Kidney (tissue), 14 donors: ENCODE data around the gene RPS3. TPM values are rescaled to one million over a fixed set of nuclear protein-coding genes. Genes with fewer than 3 reads are reported as not detected.
A peak's percentile ranks its signal among the peaks of the same experiment; 100 is the strongest.

Source experiments
- DNase-seq, 5 donors: peaks; one replicate each; pipeline ENCODE4 v3.0.0-alpha.2; 2013 to 2020
- FAIRE-seq: peaks from 2 replicates; lab custom pipeline; 2012; peaks lifted over from hg19 to GRCh38; lab: Jason Lieb, UNC
- H3K27ac ChIP-seq, 2 donors: one replicate each; pipeline ENCODE4 v1.7.0; 2013; ENCODE audit warnings: low read depth in 2 of 2, low read length in 2 of 2, inconsistent platforms in 1 of 2
- H3K27me3 ChIP-seq: one replicate; pipeline ENCODE4 v1.7.1; 2013; ENCODE audit warnings: low read length, inconsistent platforms; ENCODE audit not compliant: control insufficient read depth, insufficient read depth
- H3K36me3 ChIP-seq, 3 donors: one replicate each; pipeline versions ENCODE4 v1.7.0 to v1.7.1; 2013; ENCODE audit warnings: low read length in 3 of 3, control low read depth in 1 of 3, inconsistent platforms in 1 of 3; ENCODE audit not compliant: insufficient read depth in 3 of 3, control insufficient read depth in 2 of 3
- H3K4me1 ChIP-seq, 3 donors: one replicate each; pipeline versions ENCODE4 v1.7.0 to v1.7.1; 2013; ENCODE audit warnings: low read length in 3 of 3, inconsistent platforms in 1 of 3, low read depth in 1 of 3; ENCODE audit not compliant: control insufficient read depth in 2 of 3, insufficient read depth in 2 of 3
- H3K4me3 ChIP-seq, 3 donors: one replicate each; pipeline versions ENCODE4 v1.7.0 to v1.8.1; 2013; ENCODE audit warnings: low read length in 3 of 3, control low read depth in 1 of 3, inconsistent platforms in 1 of 3
- H3K9ac ChIP-seq, 3 donors: one replicate each; pipeline versions ENCODE4 v1.7.0 to v1.7.1; 2013; ENCODE audit warnings: low read length in 3 of 3, control low read depth in 1 of 3, inconsistent platforms in 1 of 3
- H3K9me3 ChIP-seq, 3 donors: one replicate each; pipeline versions ENCODE4 v1.7.0 to v1.7.1; 2013; ENCODE audit warnings: low read length in 3 of 3, control low read depth in 1 of 3, inconsistent platforms in 1 of 3; ENCODE audit not compliant: control insufficient read depth in 2 of 3, insufficient read depth in 1 of 3
- CTCF ChIP-seq: IDR thresholded peaks from 3 replicates; pipeline ENCODE4 v1.5.1; 2012; ENCODE audit warnings: mild to moderate bottlenecking, moderate library complexity, borderline replicate concordance; ENCODE audit not compliant: insufficient read depth; ENCODE audit errors: extremely low read depth
- intact Hi-C: fragments of 100-400 bp; cut with DNase I; formaldehyde crosslinking; loops from one replicate; pipeline ENCODE4 v1.11.1; 2022
- polyA plus RNA-seq: library from polyadenylated mRNA; stranded (reverse); fragments of 350-450 nt; fragmentation: Illumina TruSeq; extraction: RNeasy Lipid Tissue Mini Kit (QIAGEN cat#74804); gene quantifications from one replicate; pipeline ENCODE4 v1.2.3, GENCODE V29; 2014; ENCODE audit warnings: low read depth, low replicate concordance; ENCODE audit not compliant: insufficient read depth
- total RNA-seq: library from RNA; stranded (reverse); fragmentation: NEBNext Ultra II Directional; extraction: Animal tissue kit (Norgen Biotek cat#: 25700); gene quantifications from one replicate; pipeline ENCODE4 v1.2.1, GENCODE V29; 2021
- donor health status: control.
- donor health status: control.
- donor health status: control.
- donor health status: control.
- donor health status: control.
- donor health status: DM: yes; HTN: yes; CAD: no.
- donor health status: Normal renal cell carcinoma (clear cell type).

The RPS3 gene
- total and polyA plus RNA-seq, 2 donors from 2014 or later: 1,510 to 1,724 TPM

- Histone ChIP-seq H3K27me3 (no peaks in the 10 kb centered on the region), H3K4me3 (no peak overlapping the region), H3K27ac (no peak overlapping the region), H3K9ac (no peak overlapping the region), H3K9me3 (no peaks in the 10 kb centered on the region), H3K4me1 (no peaks in the 10 kb centered on the region), H3K36me3 (no peaks in the 10 kb centered on the region)
- FAIRE-seq (no peak), DNase-seq (no peak)
- intact Hi-C loops: no loop called here
- TF ChIP-seq CTCF: no peak
Observed at GRCh38 chr11:75369560-75370255, 29.6 kb upstream of the RPS3 start.

- H3K36me3 ChIP-seq: no peaks in the 10 kb centered on the region
- DNase-seq (peak in 1 of 5 donors; percentile 13), FAIRE-seq (no peak)
- intact Hi-C loops: no loop called here
- no peaks in the 10 kb centered on the region for H3K9me3 ChIP-seq
- H3K9ac ChIP-seq: no peak overlapping the region
- no peak overlapping the region for H3K27ac ChIP-seq
- H3K27me3 ChIP-seq: no peaks in the 10 kb centered on the region
- no peak overlapping the region for H3K4me3 ChIP-seq
- no peak for TF ChIP-seq CTCF
- no peaks in the 10 kb centered on the region for H3K4me1 ChIP-seq
Observed at GRCh38 chr11:75371949-75372876, 27.1 kb upstream of the RPS3 start.

- no peaks in the 10 kb centered on the region for H3K4me1 ChIP-seq
- FAIRE-seq: no peak
- H3K4me3 ChIP-seq: no peak overlapping the region
- H3K36me3 ChIP-seq: no peaks in the 10 kb centered on the region
- H3K9me3 ChIP-seq: no peaks in the 10 kb centered on the region
- no peak for DNase-seq
- intact Hi-C loops: no loop called here
- H3K27me3 ChIP-seq: no peaks in the 10 kb centered on the region
- TF ChIP-seq CTCF: no peak
- no peak overlapping the region for H3K27ac ChIP-seq
- H3K9ac ChIP-seq: no peak overlapping the region
Observed at GRCh38 chr11:75373201-75373600, 26.1 kb upstream of the RPS3 start.
